HepG2 (cell line): ENCODE data around the gene MPV17L. TPM values are rescaled to one million over a fixed set of nuclear protein-coding genes. Genes with fewer than 3 reads are reported as not detected.

Source experiments
- HNF1A ChIP-seq, 2 experiments: sonication (generic) in 1 of 2; formaldehyde crosslinking in 1 of 2; IDR thresholded peaks; 2 replicates each; pipeline versions ENCODE4 v1.4.0 to v1.6.1; 2016 to 2020; ENCODE audit warnings: borderline replicate concordance in 1 of 2, low read depth in 1 of 2, mild to moderate bottlenecking in 1 of 2, missing genetic modification reagents in 1 of 2
- PREB ChIP-seq: sonication (generic); formaldehyde crosslinking; IDR thresholded peaks from 2 replicates; pipeline ENCODE4 v1.4.0; 2020; ENCODE audit warnings: missing genetic modification reagents
- PTBP1 ChIP-seq: fragments of 200-400 bp; formaldehyde crosslinking; IDR thresholded peaks from 2 replicates; pipeline ENCODE4 v1.6.1; 2018; ENCODE audit warnings: low read length, low read depth; ENCODE audit not compliant: poor library complexity, severe bottlenecking
- RARA ChIP-seq: IDR thresholded peaks from 2 replicates; pipeline ENCODE4 v1.6.1; 2016; ENCODE audit warnings: missing genetic modification reagents, missing compliant biosample characterization
- TGIF2 ChIP-seq: IDR thresholded peaks from 2 replicates; pipeline ENCODE4 v1.6.1; 2016; ENCODE audit warnings: control low read depth, missing compliant biosample characterization
- ZBTB4 ChIP-seq: sonication (generic); formaldehyde crosslinking; IDR thresholded peaks from 2 replicates; pipeline ENCODE4 v1.4.0; 2020; ENCODE audit warnings: missing genetic modification reagents, mild to moderate bottlenecking, borderline replicate concordance
- ZNF18 ChIP-seq: sonication (generic); formaldehyde crosslinking; IDR thresholded peaks from 2 replicates; pipeline ENCODE4 v1.8.0; 2022; ENCODE audit warnings: mild to moderate bottlenecking, missing genetic modification reagents; ENCODE audit not compliant: insufficient replicate concordance
- ZNF34 ChIP-seq: sonication (generic); formaldehyde crosslinking; IDR thresholded peaks from 2 replicates; pipeline ENCODE4 v1.4.0; 2020; ENCODE audit warnings: mild to moderate bottlenecking, missing genetic modification reagents, borderline replicate concordance
- ZNF468 ChIP-seq: sonication (generic); formaldehyde crosslinking; IDR thresholded peaks from 2 replicates; pipeline ENCODE4 v1.8.0; 2022; ENCODE audit warnings: mild to moderate bottlenecking, moderate library complexity, missing genetic modification reagents
- ZNF614 ChIP-seq: IDR thresholded peaks from 2 replicates; pipeline ENCODE4 v1.6.1; 2018; ENCODE audit warnings: missing biosample characterization, missing genetic modification reagents, inconsistent platforms, borderline replicate concordance
- ZNF644 ChIP-seq: IDR thresholded peaks from 2 replicates; pipeline ENCODE4 v1.6.1; 2016; ENCODE audit warnings: low read depth
- ZNF737 ChIP-seq: sonication (generic); formaldehyde crosslinking; IDR thresholded peaks from 2 replicates; pipeline ENCODE4 v1.5.0; 2020; ENCODE audit warnings: missing genetic modification reagents, mild to moderate bottlenecking, borderline replicate concordance
- ZNF780A ChIP-seq: sonication (generic); formaldehyde crosslinking; IDR thresholded peaks from 2 replicates; pipeline ENCODE4 v1.8.0; 2022; ENCODE audit warnings: mild to moderate bottlenecking, missing genetic modification reagents, moderate library complexity
- ZSCAN5A ChIP-seq: sonication (generic); formaldehyde crosslinking; IDR thresholded peaks from 2 replicates; pipeline ENCODE4 v1.8.0; 2022; ENCODE audit warnings: mild to moderate bottlenecking, missing genetic modification reagents, borderline replicate concordance
- polyA plus RNA-seq, 8 experiments: library from polyadenylated mRNA; depleted of rRNA in 3 of 8; stranded (reverse) in 7 of 8; unstranded in 1 of 8; fragments of >200 nt; fragmentation: Illumina TruSeq in 4 of 8; extraction: Trizol in 4 of 8; gene quantifications; 2 replicates each; pipeline versions ENCODE4 v1.2.1 to v1.2.3, GENCODE V29; 2011 to 2016; ENCODE audit warnings: low read depth in 4 of 8, missing spikeins in 1 of 8, mixed read lengths in 1 of 8; ENCODE audit not compliant: insufficient read depth in 1 of 8
- total RNA-seq, 5 experiments: library from RNA; depleted of rRNA; stranded (reverse); fragments of >200 nt; fragmentation: Illumina TruSeq; extraction: Trizol; gene quantifications; 2 replicates each; pipeline ENCODE4 v1.2.3, GENCODE V29; 2016; ENCODE audit warnings: low read depth in 1 of 5

MPV17L gene
- total and polyA plus RNA-seq, 2 of the 13 experiments (the other 11 are each of a cell fraction or from before 2014, with no cell fraction given) = 34.7 to 63.8 TPM

- TF ChIP-seq HNF1A (IDR thresholded peaks at IDR 0.05; ENCODE audit: low read depth) (no peak), HNF1A (CRISPR knock-in tag; IDR thresholded peaks at IDR 0.05; ENCODE audit: borderline replicate concordance) (no peak), RARA (no peak), PTBP1 (no peak), PREB (CRISPR knock-in tag) (no peak), ZNF18 (CRISPR knock-in tag) (no peak), ZNF780A (CRISPR knock-in tag) (no peak), ZSCAN5A (CRISPR knock-in tag) (no peak), ZNF737 (no peak), TGIF2 (CRISPR knock-in tag) (no peak), ZBTB4 (CRISPR knock-in tag) (no peak), ZNF614 (CRISPR knock-in tag) (no peak), ZNF468 (no peak), ZNF34 (CRISPR knock-in tag) (no peak), ZNF644 (CRISPR knock-in tag) (no peak)
Observed at GRCh38 chr16:15443753-15444152, 48.2 kb downstream of the MPV17L start (continued).
